T follicular helper cell (primary cell): ENCODE measurements around the gene MAP6.
"Not testable (repeated sequence)": the region's sequence is repeated elsewhere in the genome, so short reads cannot be mapped to it uniquely, and the experiment has no call there.

Experiments
- DNase-seq: peaks from one replicate; pipeline ENCODE4 v3.0.0-alpha.2; 2020; ENCODE audit warnings: low read depth
- total RNA-seq, 2 experiments: gene quantifications; one replicate each; lab custom pipeline; 2026; lab: John Stamatoyannopoulos, UW

Gene MAP6
- 0 to 0.18 reads per million in 2 experiments for total RNA-seq

DNA sequence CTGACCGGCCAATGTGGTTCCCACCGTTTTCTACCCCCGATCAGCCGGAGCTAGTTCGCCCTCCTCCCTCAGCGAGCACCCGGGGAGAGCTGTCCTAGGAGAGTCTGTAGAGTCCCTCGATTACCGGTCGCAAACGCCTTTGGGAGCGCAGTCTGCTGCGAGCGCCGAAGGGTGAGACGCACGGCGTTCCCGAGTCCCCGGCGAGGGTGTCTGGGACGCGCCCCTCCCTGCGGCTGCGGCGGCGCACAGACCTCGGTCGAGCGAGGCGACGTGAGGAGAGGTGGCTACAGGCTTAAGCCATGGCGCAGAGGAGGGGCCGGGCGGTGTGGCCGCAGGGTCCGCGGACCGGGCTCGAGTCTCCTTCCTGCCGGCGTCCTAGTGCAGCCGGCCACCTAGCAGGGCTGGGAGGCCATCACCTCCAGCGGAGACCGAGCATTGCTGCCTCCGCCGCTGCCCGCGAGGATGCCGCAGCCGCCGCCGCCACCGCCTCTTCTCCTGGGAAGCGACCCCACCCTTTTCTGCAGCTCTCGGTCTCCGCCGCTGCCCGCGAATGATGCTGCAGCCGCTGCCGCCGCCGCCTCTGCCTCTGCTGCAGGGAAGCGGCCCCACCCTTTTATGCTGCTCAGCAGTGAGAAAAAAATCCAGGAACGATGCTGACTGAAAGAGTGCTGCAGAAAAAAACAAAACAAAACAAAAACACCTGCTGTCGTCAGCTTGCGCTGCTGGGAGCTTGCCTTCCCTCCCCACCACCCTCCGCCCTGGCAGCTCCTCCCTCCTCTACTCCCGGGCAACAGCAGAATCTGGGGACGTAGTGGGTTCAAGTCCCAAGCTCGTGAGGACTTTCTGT lies at the start of gene MAP6:
MAP6 (minus strand) TSS at position 588 of the 847 bp plus-strand sequence. CDS start 669 bp downstream, outside the sequence.
- DNase-seq = no peak

GRCh38 chr11:75717608-75718418 lies 49.0 kb upstream of the MAP6 start, which contains the start of gene MOGAT2:
MOGAT2 (plus strand) TSS chr11:75717838; CDS start chr11:75717889, 51 bp downstream.
- no peak for DNase-seq

- no peak for DNase-seq
Measured at GRCh38 chr11:75716659-75717058, 47.8 kb upstream of the MAP6 start.

DNA sequence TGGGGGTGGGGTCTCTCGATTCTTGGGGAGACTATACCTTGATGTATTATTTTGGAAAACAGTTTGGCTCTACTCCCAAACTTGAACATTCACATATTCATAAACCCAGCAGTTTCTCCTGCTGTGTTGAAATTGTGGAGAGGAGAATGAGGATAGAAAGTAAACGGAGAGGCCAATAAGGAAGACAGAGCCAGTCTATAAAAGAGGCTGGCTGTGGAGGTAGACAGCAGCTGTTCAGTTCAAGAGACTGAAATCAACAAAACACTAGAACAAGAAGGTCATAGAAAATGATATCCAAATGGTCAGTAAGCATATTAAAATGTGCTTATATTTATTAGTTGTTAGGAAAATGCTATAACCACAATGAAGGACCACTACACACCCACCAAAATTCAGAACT lies 46.9 kb upstream of the MAP6 start:
- no peak for DNase-seq

DNA sequence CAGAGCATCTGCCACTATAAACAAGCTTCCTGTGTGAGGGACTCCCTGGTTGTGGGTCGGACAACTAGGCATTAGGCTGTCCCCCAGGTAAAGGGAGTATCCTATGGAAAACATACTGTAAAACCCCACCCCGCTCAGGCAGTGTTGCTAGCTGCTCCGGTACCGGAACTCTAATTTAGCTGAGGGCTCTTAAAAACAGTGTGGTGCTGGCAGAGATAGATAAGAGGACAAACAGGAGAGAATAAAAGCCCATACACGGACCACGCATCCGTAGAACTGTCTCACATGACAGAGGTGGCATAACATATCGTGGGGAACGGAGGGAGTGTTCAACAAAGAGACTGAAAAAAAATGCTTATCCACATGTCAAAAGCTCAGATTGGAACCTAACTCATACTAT lies 45.4 kb upstream of the MAP6 start:
- no peak for DNase-seq

DNA sequence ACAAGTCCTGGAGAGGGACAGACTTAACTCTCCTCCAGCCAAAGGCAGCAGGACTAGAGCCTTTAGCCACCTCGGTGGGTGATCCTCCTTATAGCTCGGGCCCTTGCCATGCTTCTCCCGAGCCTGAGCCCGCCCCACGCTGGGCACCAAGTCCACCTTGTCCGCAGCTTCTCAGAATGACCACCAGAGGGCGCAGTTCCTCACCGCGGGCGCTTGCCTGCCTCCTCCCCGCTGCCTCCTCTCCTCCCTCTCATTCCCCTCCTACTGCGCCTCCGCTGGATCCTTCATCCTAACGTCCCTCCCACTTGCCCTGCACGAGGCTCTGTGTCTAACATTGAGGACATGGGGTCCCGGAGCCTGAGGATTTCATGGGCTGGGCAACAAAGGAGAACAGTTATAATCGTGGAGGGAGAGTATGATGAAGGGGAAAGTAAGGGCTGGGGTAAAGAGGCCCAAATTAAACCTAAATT lies 37.5 kb upstream of the MAP6 start:
- DNase-seq = peak; percentile 37

- no peak for DNase-seq
Measured at GRCh38 chr11:75705541-75705940, 36.7 kb upstream of the MAP6 start.

DNA sequence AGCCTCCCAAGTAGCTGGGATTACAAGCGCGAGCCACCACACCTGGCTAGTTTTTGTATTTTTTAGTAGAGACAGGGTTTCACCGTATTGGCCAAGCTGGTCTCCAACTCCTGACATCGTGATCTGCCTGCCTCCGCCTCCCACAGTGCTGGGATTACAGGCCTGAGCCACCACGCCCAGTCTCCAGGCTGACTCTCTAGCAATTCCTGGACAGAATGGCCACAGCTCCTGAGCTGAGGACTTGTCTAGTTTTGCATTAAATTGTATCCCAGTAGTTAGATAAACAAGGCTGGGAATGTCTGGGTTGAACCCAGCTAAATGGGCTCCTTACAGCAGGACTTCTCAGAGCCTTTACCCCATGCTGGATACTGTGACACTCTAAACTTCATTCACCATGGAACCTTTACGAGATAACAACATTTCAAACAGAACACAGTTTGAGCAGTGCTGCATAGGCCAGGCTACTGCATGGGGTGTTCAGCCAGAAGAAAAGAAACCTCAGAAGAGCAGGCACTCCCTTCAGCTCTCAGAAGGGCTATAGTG lies 34.9 kb upstream of the MAP6 start:
- no peak for DNase-seq

DNA sequence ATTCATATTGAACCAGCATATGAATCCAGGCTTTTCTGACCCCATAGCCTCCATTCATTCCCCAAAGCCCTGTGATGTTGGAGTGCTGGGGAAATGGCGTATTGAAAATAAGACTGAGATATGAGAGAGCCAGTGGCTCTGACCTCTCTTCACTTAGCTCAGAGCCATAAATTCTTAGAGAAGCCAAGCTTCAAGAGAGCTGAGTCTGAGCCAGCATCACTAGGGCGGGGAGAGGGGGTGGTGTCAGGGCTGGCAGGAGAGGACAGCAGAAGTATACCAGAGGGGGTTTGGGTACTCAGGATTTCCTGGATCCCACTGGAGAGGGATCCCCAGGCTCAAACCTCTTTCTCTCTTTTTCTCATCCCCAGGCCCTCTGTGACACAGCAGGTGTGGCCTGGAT lies 32.1 kb upstream of the MAP6 start:
- no peak for DNase-seq

DNA sequence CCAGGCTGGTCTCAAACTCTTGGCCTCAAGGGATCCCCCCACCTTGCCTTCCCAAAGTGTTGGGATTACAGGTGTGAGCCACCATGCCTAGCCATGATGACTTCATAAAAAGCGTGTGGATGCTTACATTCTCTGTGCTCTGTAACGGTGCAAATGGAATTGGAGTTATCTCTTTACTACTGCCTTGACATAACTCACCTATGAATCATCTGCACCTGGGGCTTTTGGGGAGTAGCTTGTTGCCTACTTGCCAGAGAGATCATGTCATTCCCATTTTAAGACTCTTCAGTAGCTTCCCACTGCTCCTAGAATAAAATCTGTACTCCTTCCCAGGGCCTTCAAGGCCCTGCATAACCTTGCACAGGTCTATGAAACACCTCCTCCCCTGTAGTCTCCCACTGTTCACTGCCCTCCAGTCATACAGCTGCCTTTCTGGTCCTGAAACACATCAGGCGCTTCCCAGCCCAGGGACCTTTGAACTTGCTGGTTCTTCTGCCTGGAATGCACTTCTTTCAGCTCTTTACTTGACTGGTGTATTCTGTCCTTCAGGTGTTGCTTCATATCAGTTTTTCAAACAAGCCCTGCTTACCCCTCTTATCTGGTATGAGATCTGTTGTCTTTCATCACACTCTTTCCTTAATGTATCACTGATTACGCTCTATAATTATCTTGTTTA lies 29.2 kb upstream of the MAP6 start:
- no peak for DNase-seq

DNA sequence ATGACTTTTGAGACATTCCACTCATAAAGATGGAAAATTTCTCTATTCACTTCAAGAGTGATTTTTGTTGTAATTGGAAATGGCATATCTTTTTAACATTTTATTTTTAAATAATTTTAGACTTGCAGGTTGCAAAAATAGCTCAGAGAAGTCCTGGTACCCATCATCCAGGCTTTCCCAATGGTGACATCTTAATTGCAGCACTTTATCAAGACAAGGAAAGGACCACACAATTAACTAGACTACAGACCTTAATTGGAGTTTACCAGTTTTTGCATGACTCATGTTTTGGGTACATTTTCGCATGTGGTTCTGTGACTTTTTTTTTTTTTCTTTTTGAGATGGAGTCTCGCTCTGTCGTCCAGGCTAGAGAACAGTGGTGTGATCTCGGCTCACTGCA lies 23.0 kb upstream of the MAP6 start:
- no peak for DNase-seq

- no peak for DNase-seq
Measured at GRCh38 chr11:75689863-75690609, 21.2 kb upstream of the MAP6 start.

GRCh38 chr11:75683856-75684255 lies 15.0 kb upstream of the MAP6 start:
- not testable (repeated sequence) for DNase-seq

GRCh38 chr11:75679566-75679965 lies 10.7 kb upstream of the MAP6 start:
- DNase-seq = no peak

- DNase-seq = no peak
Measured at GRCh38 chr11:75678620-75679259, 9.9 kb upstream of the MAP6 start.

- DNase-seq = no peak
Measured at GRCh38 chr11:75677909-75678308, 9.1 kb upstream of the MAP6 start.

- no peak for DNase-seq
Measured at GRCh38 chr11:75677275-75677674, 8.4 kb upstream of the MAP6 start.

GRCh38 chr11:75673977-75674582 lies 5.2 kb upstream of the MAP6 start:
- DNase-seq = no peak

DNA sequence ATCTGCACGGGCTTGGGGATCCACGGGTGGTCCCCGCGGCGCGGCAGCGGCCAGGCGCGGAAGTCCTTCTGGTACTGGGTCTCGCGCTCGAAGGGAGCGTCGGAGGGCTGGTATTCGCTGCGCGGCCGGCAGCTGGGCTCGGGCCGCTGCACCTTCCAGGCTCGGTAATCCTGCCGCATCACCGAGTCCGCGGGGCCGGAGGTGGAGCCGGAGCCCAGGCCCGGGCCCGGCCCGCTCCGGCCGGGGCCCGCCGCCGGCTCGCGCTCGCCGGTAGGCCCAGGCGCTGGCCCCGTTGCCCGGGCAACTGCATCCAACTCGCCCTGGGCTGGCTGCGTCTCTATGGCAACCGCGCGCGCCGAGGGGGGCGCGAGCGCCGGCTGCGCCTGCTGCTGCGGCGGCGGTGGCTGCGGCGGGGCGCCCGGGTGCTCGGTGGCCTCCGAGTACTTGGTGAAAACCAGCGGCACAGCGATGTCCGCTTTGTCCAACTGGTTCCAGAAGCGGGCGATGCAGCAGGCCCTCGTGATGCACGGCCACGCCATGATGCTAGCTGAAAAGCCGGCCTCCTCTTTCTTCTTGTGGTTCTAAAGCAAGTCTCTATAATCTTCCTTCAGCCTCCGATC lies 897 bp downstream of the MAP6 start:
- DNase-seq = no peak
